Activated CD4-positive, alpha-beta T cell treated with anti-CD3 and anti-CD28 coated beads for 36 hours (primary cell): ENCODE measurements around the gene NFASC. TPM values are rescaled to one million over a fixed set of nuclear protein-coding genes. Genes with fewer than 3 reads are reported as not detected.

Experiments used
- ATAC-seq: fragments of 200-7000 bp; cut with Tn5 transposase; one replicate; pipeline ENCODE4 v1.10.0; 2021; ENCODE audit warnings: mild to moderate bottlenecking, moderate library complexity
- CTCF ChIA-PET: fragments of 350-600 bp; sonication (Branson Sonifier 250); formaldehyde crosslinking; loops from one replicate; lab custom pipeline; 2021; ENCODE audit warnings: antibody characterized with exemption; lab: Charles Lee
- POLR2A ChIA-PET: fragments of 350-600 bp; sonication (Branson Sonifier 250); formaldehyde crosslinking; loops from one replicate; lab custom pipeline; 2021; ENCODE audit warnings: antibody characterized with exemption, inconsistent platforms; lab: Charles Lee
- DNase-seq: peaks from one replicate; pipeline ENCODE4 v3.0.0-alpha.2; 2020
- H3K27ac Mint-ChIP-seq: one replicate; pipeline ENCODE4 v1.8.0; 2021; ENCODE audit warnings: mixed read lengths
- H3K27me3 Mint-ChIP-seq: one replicate; pipeline ENCODE4 v1.8.0; 2021; ENCODE audit warnings: mixed read lengths
- H3K36me3 Mint-ChIP-seq: one replicate; pipeline ENCODE4 v1.8.0; 2021; ENCODE audit warnings: low read depth, mixed read lengths
- H3K4me1 Mint-ChIP-seq: one replicate; pipeline ENCODE4 v1.8.0; 2021; ENCODE audit warnings: mixed read lengths
- H3K4me3 Mint-ChIP-seq: one replicate; pipeline ENCODE4 v1.8.0; 2021; ENCODE audit warnings: mild to moderate bottlenecking, moderate library complexity, mixed read lengths
- H3K9me3 Mint-ChIP-seq: one replicate; pipeline ENCODE4 v1.8.0; 2021; ENCODE audit warnings: low read depth, mixed read lengths
- intact Hi-C, 2 experiments: fragments of 100-400 bp; cut with DNase I in 1 of 2; cut with micrococcal nuclease in 1 of 2; formaldehyde crosslinking; loops; one replicate each; pipeline versions ENCODE4 v1.14.2 to v1.15.1; 2022 to 2024; cut with DNase I, micrococcal nuclease
- total RNA-seq, 2 experiments: library from RNA; stranded (reverse); gene quantifications; one replicate each; pipeline ENCODE4 v1.2.3, GENCODE V29; 2021

Gene NFASC
- total RNA-seq, 2 experiments from 2014 or later, result 0.33 to 0.48 TPM

DNA sequence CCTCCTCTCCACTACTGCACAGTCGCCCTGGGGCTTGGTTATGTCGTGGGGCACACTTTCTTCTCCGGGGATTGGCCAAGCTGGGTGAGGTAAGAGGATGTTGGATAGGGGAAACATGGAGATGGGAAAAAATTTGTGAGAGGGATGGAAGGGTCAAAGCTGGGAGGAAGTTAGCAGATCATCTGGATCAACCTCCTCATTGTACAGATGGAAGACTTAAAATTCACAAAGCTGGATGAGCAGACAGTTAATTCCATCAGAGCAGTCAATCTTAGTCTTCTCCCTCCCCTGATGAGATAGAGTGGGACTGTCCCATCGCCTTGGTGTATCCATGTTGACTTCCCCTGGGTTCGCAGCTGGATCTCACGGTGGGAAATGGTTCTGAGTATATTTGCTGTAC is 102.8 kb downstream of the NFASC start:
- Mint-ChIP-seq H3K9me3 (no peaks in the 10 kb centered on the region), H3K4me3 (no peak overlapping the region), H3K36me3 (no peaks in the 10 kb centered on the region), H3K4me1 (peaks cover 2% of the 10 kb centered on the region), H3K27ac (no peak overlapping the region), H3K27me3 (peaks cover 4% of the 10 kb centered on the region)
- POLR2A ChIA-PET, result interaction anchor here (0.6 to 1.6 kb wide), 2 partner anchors 16 to 381 kb away, joined by 3 read pairs; no protein-coding TSS in a partner anchor
- intact Hi-C loops, result no loop called here
- DNase-seq (no peak), ATAC-seq (no peak)
- CTCF ChIA-PET, result interaction anchor here (0.7 to 7.1 kb wide), 5 partner anchors 15 to 167 kb away, joined by 3 to 42 read pairs (median 4); no protein-coding TSS in a partner anchor

DNA sequence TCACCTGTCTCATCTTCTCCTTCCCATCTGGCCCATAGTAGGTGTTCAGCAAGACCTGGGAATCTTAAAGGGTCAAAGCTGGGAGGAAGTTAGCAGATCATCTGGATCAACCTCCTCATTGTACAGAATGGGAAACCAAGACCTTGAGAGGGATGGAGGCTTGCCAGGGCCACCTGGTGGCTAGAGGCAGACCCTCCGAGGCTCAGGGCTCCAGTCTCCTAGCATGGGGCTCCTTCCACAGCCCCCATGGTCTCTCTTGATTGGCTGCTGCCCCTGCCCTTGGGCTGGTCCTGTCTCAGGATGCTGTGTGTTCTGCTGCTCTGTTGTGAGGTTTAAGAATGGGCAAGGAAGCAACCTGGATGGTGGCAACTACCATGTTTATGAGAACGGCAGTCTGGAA is 103.7 kb downstream of the NFASC start:
- ChIA-PET POLR2A (interaction anchor here (0.6 to 1.6 kb wide), 2 partner anchors 15 to 380 kb away, joined by 3 read pairs; no protein-coding TSS in a partner anchor), CTCF (interaction anchor here (1.3 to 7.1 kb wide), 3 partner anchors 14 to 167 kb away, joined by 3 to 42 read pairs (median 20); no protein-coding TSS in a partner anchor)
- Mint-ChIP-seq H3K27me3 (peaks cover 2% of the 10 kb centered on the region), H3K9me3 (no peaks in the 10 kb centered on the region), H3K4me1 (peaks cover 2% of the 10 kb centered on the region), H3K36me3 (no peaks in the 10 kb centered on the region), H3K27ac (no peak overlapping the region), H3K4me3 (no peak overlapping the region)
- no peak for DNase-seq
- intact Hi-C loops, result no loop called here
- ATAC-seq, result no peak

DNA sequence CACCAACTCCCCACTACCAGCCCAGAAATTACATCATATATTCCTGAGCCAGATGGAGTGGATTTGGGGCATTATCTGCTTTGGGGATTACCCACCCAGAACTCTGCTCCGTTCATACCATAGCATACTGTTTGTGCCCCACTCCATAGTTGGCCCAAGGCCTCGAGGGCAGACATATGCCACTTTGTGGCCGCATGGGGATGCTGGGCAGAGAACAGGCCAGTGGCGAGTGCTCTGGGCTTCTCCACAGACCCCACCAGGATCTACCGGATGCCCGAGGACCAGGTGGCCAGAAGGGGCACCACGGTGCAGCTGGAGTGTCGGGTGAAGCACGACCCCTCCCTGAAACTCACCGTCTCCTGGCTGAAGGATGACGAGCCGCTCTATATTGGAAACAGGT is 104.4 kb downstream of the NFASC start:
- CTCF ChIA-PET, result interaction anchor here (0.6 to 7.1 kb wide), 8 partner anchors 14 to 281 kb away, joined by 3 to 42 read pairs (median 5); no protein-coding TSS in a partner anchor
- no peak for ATAC-seq
- intact Hi-C loops, result loop anchor here (1.0 kb wide), 2 partner anchors 86 to 281 kb away; no protein-coding TSS in a partner anchor
- no peak overlapping the region for H3K27ac Mint-ChIP-seq
- no peak overlapping the region for H3K4me3 Mint-ChIP-seq
- H3K27me3 Mint-ChIP-seq, result peaks cover 2% of the 10 kb centered on the region
- no peaks in the 10 kb centered on the region for H3K9me3 Mint-ChIP-seq
- POLR2A ChIA-PET, result no interaction called here
- H3K36me3 Mint-ChIP-seq, result no peaks in the 10 kb centered on the region
- H3K4me1 Mint-ChIP-seq, result peaks cover 2% of the 10 kb centered on the region
- no peak for DNase-seq

DNA sequence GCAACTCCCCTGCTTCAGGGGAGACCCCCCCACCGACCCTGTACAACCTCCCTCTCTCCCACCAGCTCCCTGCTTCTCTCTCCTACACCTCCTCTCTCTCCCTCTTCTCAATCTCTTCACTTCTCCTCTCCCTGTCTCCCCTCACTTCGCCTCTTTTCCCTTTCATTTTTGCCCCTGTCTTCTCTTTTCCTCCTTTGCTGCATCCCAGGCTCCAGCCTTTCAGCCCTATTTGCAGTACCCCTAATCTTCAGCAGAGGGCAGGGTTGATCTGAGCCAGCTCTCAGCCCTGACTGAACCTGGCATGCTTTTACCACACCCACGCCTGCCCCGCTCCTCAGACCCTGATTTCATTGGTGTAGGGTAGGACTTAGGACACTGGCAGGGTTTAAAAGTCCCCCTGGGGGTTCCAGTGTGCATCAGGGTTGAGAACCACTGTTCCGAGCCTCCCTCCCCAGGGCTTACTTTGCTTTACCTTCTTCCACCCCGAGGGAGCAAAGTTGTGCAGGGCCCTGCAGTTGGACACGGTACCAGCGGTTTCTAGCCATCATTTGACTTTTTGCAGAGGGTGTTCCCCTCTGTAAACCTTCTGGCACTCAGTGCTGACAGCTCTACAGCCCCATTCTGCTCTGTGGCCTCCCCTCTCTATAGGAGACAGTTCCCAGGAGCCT is 105.0 kb downstream of the NFASC start:
- H3K4me3 Mint-ChIP-seq, result no peak overlapping the region
- peaks cover 2% of the 10 kb centered on the region for H3K4me1 Mint-ChIP-seq
- no peaks in the 10 kb centered on the region for H3K9me3 Mint-ChIP-seq
- H3K36me3 Mint-ChIP-seq, result no peaks in the 10 kb centered on the region
- ChIA-PET POLR2A (no interaction called here), CTCF (interaction anchor here (0.6 to 7.1 kb wide), 11 partner anchors 9 to 284 kb away, joined by 3 to 42 read pairs (median 4); no protein-coding TSS in a partner anchor)
- H3K27me3 Mint-ChIP-seq, result peaks cover 2% of the 10 kb centered on the region
- peak; percentile 85 for ATAC-seq
- H3K27ac Mint-ChIP-seq, result no peak overlapping the region
- DNase-seq, result peak; percentile 74
- intact Hi-C loops, result loop anchor here (1.0 kb wide), 2 partner anchors 86 to 281 kb away; no protein-coding TSS in a partner anchor

DNA sequence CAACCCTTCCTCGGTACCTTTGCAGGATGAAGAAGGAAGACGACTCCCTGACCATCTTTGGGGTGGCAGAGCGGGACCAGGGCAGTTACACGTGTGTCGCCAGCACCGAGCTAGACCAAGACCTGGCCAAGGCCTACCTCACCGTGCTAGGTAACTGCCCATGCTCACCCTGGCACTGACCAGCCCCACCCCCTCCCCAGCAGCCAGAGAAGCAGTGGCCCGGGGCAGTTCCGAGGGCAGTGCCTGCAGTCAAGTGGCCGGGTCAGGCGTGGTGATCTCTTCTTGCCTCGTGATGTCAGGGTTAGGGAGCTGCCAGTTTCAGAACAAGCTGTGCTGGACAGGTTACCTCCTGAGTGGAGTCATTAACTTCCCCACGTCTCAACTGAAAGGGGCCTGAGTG is 106.0 kb downstream of the NFASC start:
- Mint-ChIP-seq H3K36me3 (no peaks in the 10 kb centered on the region), H3K4me3 (no peak overlapping the region), H3K4me1 (peaks cover 2% of the 10 kb centered on the region), H3K9me3 (no peaks in the 10 kb centered on the region), H3K27me3 (peaks cover 2% of the 10 kb centered on the region), H3K27ac (no peak overlapping the region)
- ChIA-PET CTCF (interaction anchor here (0.6 to 7.1 kb wide), 10 partner anchors 8 to 513 kb away, joined by 3 to 42 read pairs (median 4); no protein-coding TSS in a partner anchor), POLR2A (no interaction called here)
- ATAC-seq (no peak), DNase-seq (no peak)
- intact Hi-C loops, result no loop called here

DNA sequence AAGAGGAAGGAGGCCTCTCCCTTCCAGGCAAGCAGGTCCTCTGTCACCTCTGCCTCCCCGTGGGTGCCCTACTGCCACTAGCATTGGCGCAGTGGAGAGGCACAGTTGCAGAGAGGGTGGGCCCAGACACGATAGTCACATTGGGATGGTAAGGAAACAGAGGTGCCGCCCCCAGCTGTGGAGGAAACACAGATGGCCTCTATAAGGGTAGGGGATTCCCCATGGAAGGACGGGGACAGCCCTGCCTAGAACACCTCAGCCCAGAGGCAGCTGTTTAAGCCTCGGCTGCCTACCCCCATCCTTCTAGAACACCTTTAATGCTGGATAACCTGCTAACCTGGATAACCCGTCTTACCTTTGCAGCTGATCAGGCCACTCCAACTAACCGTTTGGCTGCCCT is 106.7 kb downstream of the NFASC start:
- H3K4me1 Mint-ChIP-seq, result peaks cover under 1% of the 10 kb centered on the region
- H3K27me3 Mint-ChIP-seq, result peaks cover 5% of the 10 kb centered on the region
- H3K36me3 Mint-ChIP-seq, result no peaks in the 10 kb centered on the region
- intact Hi-C loops, result no loop called here
- ATAC-seq (peak; percentile 47), DNase-seq (peak; percentile 19)
- H3K4me3 Mint-ChIP-seq, result no peak overlapping the region
- H3K9me3 Mint-ChIP-seq, result no peaks in the 10 kb centered on the region
- no peak overlapping the region for H3K27ac Mint-ChIP-seq
- CTCF ChIA-PET, result interaction anchor here (0.7 to 7.1 kb wide), 8 partner anchors 11 to 512 kb away, joined by 3 to 42 read pairs (median 4); no protein-coding TSS in a partner anchor
- POLR2A ChIA-PET, result no interaction called here

DNA sequence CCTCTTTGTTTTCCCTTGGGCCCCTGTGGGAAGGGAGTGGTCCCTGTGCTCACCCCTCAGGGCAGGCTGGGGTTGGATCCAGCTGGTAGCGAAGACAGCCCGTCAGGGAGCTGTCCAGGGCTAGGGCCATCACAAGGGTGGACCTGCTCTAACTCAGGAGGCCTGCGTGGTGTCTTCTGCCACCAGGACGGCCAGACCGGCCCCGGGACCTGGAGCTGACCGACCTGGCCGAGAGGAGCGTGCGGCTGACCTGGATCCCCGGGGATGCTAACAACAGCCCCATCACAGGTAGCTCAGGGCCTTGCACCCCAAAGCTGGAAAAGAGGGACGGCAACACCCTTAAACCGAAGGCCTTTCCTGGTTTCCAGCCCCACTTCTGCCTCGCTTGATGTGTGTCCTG is 108.1 kb downstream of the NFASC start:
- no peaks in the 10 kb centered on the region for H3K9me3 Mint-ChIP-seq
- no peak overlapping the region for H3K27ac Mint-ChIP-seq
- peaks cover 6% of the 10 kb centered on the region for H3K27me3 Mint-ChIP-seq
- peaks cover 2% of the 10 kb centered on the region for H3K4me1 Mint-ChIP-seq
- ChIA-PET POLR2A (no interaction called here), CTCF (interaction anchor here (0.8 to 1.7 kb wide), 2 partner anchors 11 to 162 kb away, joined by 3 to 4 read pairs; no protein-coding TSS in a partner anchor)
- intact Hi-C loops, result no loop called here
- no peaks in the 10 kb centered on the region for H3K36me3 Mint-ChIP-seq
- no peak overlapping the region for H3K4me3 Mint-ChIP-seq
- no peak for ATAC-seq
- no peak for DNase-seq

DNA sequence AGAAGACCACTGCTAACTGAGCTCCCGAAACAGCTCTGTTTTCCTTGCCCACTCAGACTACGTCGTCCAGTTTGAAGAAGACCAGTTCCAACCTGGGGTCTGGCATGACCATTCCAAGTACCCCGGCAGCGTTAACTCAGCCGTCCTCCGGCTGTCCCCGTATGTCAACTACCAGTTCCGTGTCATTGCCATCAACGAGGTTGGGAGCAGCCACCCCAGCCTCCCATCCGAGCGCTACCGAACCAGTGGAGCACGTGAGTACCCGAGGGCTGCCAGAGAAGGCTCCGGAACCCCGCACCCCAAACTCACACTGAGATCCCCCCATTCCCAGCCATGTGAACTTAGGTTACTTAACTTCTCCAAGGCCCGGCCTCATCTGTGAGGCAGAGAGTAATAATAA is 108.6 kb downstream of the NFASC start:
- peaks cover 6% of the 10 kb centered on the region for H3K27me3 Mint-ChIP-seq
- DNase-seq (no peak), ATAC-seq (no peak)
- no peaks in the 10 kb centered on the region for H3K36me3 Mint-ChIP-seq
- intact Hi-C loops, result no loop called here
- H3K4me3 Mint-ChIP-seq, result no peak overlapping the region
- H3K4me1 Mint-ChIP-seq, result peaks cover 2% of the 10 kb centered on the region
- CTCF ChIA-PET, result interaction anchor here (0.7 to 1.7 kb wide), 9 partner anchors 9 to 533 kb away, joined by 3 to 6 read pairs (median 3); no protein-coding TSS in a partner anchor
- POLR2A ChIA-PET, result no interaction called here
- H3K9me3 Mint-ChIP-seq, result no peaks in the 10 kb centered on the region
- H3K27ac Mint-ChIP-seq, result no peak overlapping the region

DNA sequence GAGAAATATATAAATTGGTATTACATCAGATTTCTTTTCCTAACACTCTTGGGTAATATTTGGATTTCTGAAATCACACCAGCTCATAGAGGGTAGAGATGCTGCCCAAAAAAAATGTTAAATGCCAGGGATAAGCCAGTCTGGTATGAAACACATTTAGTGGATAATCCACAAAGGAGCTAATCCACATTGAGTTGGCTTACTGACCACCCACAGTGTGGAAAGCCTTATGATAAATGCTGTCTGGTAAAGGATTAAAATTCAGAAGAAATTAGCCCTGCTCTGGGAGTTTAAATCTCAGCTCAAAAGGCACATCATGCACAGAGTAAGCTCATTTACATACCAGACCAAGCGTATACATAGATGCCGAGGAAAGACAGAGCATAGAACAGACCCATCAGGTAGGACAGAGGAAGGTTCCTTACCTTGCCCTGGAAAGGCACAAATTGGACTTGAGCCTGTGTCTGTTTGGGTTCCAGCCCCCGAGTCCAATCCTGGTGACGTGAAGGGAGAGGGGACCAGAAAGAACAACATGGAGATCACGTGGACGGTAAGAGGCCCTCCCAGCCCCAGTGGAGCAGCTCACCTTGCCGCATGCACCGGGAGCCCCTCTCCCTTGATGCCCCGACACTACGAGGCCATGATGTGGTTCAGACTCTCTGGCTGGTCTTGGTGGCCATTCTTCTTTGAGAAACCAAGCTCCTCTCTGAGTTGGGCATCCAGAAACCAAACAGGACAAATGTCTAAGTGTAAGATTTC is 109.4 kb downstream of the NFASC start:
- CTCF ChIA-PET, result interaction anchor here (0.6 to 1.7 kb wide), 11 partner anchors 8 to 533 kb away, joined by 3 to 6 read pairs (median 3); no protein-coding TSS in a partner anchor
- intact Hi-C loops, result no loop called here
- H3K9me3 Mint-ChIP-seq, result no peaks in the 10 kb centered on the region

DNA sequence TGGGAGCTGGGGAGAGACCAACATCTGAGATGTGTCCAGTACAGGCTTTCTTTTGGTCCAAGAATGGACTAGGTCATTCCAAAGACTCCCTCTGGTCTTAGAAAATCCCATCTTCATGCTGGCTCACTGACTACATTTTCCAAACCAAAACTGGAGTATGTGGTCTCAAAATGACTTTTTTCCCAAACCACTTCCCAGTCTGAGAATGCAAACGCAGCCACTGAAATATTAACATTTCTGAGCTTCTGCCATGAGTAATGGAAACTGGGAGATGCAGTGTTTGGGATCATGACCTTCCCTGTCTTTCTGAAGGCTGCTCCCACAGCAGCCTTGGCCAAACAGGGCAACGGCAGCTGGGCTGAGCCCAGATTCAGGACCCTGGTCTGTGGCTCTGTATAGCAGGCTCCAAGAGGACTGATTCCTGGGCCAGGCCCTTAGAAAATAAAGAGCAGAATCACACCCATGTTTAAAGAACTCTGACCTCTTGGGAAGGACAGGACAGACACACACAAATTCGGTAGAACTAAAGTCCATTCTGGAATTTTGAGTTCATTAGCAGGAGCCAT is 110.3 kb downstream of the NFASC start:
- Mint-ChIP-seq H3K4me1 (peaks cover 2% of the 10 kb centered on the region), H3K36me3 (no peaks in the 10 kb centered on the region), H3K27ac (no peak overlapping the region), H3K9me3 (no peaks in the 10 kb centered on the region), H3K27me3 (peaks cover 6% of the 10 kb centered on the region), H3K4me3 (no peak overlapping the region)
- DNase-seq, result no peak
- ATAC-seq, result no peak
- intact Hi-C loops, result no loop called here
- POLR2A ChIA-PET, result no interaction called here
- CTCF ChIA-PET, result interaction anchor here (0.6 to 1.2 kb wide), 2 partner anchors 10 to 94 kb away, joined by 3 read pairs; no protein-coding TSS in a partner anchor

More for the DNA sequence above, 109.4 kb downstream of the NFASC start:
- ATAC-seq, result no peak
- Mint-ChIP-seq H3K27ac (no peak overlapping the region), H3K27me3 (peaks cover 6% of the 10 kb centered on the region), H3K4me3 (no peak overlapping the region), H3K4me1 (peaks cover 2% of the 10 kb centered on the region), H3K36me3 (no peaks in the 10 kb centered on the region)
- DNase-seq, result no peak
- POLR2A ChIA-PET, result interaction anchor here (0.7 kb wide), 1 partner anchor 13 kb away, joined by 3 read pairs; no protein-coding TSS in a partner anchor

DNA sequence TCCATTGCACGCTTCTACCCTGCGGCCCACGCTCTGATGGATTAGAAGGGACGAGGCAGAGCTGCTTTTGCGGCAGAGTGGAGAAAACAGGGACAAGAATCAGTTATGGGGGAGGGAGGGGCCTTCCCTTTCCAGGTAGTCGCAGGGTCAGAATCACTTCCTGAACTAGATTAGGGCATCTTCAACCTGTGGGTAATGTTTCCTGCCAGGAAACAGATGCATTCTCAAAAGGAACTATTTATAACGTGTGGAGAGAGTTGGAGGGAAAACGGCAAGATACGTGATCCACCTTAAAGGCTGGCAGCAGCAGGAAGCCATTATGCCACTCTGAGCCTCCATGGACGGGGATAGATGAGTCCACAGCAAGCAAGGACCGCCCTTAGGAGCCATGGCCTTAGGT is 112.5 kb downstream of the NFASC start:
- no peak overlapping the region for H3K27ac Mint-ChIP-seq
- POLR2A ChIA-PET, result no interaction called here
- CTCF ChIA-PET, result no interaction called here
- intact Hi-C loops, result no loop called here
- peaks cover 2% of the 10 kb centered on the region for H3K4me1 Mint-ChIP-seq
- H3K27me3 Mint-ChIP-seq, result peaks cover 6% of the 10 kb centered on the region
- no peak overlapping the region for H3K4me3 Mint-ChIP-seq
- DNase-seq (no peak), ATAC-seq (no peak)
- H3K9me3 Mint-ChIP-seq, result no peaks in the 10 kb centered on the region
- H3K36me3 Mint-ChIP-seq, result no peaks in the 10 kb centered on the region
